ENCODE data around the gene DYNC2LI1. TPM values are rescaled to one million over a fixed set of nuclear protein-coding genes. Genes with fewer than 3 reads are reported as not detected.

The DYNC2LI1 gene
- total and polyA plus RNA-seq, 2 donors (not counting 1 experiment from before 2014, with no cell fraction given) = 3.8 to 11.4 TPM

DNA sequence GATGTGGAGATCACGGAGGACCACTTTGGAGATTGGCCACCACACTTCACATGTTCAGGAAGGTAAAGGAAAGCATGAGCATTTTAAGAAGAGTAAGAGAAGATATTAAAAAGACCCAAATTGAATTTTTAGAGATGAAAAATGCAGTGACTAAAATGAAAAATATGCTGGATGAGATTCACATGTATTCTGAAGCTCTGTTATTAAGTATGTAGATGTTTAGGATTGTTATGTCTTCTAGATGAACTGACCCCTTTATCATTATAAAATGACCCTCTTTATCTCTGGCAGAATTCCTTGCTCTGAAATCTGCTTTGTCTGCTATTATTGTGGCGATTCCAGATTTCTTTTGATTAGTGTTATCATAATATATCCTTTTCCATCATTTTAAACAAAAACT, 36.0 kb upstream of the DYNC2LI1 start:
- no peaks in the 10 kb centered on the region for H3K4me1 Mint-ChIP-seq
- peaks cover 0 to 5% (median 3%) of the 10 kb centered on the region in 4 experiments for H3K27me3 ChIP-seq (replicated peaks in 1 of 4; ENCODE audit: control extremely low read depth in 1 of 4, control insufficient read depth in 3 of 4, insufficient read depth in 4 of 4, low read length in 3 of 4)
- no peak overlapping the region for H3K27ac ChIP-seq (ENCODE audit: low read length in 2 of 2)
- H3K27ac Mint-ChIP-seq = no peak overlapping the region
- no peak overlapping the region for H2AFZ ChIP-seq (ENCODE audit: insufficient read depth, low read depth, low read length, poor library complexity, severe bottlenecking)
- no peak for DNase-seq
- H3K36me3 ChIP-seq (replicated peaks in 1 of 2; ENCODE audit: control extremely low read depth in 1 of 2, control insufficient read depth in 1 of 2, extremely low read depth in 1 of 2, insufficient read depth in 2 of 2, low read length in 1 of 2) = no peaks in the 10 kb centered on the region
- no peak overlapping the region for H3K4me2 ChIP-seq (replicated peaks; ENCODE audit: low read depth, low read length, poor library complexity, severe bottlenecking)
- H3K4me1 ChIP-seq (ENCODE audit: control insufficient read depth in 2 of 2, insufficient read depth in 2 of 2, low read length in 2 of 2) = no peaks in the 10 kb centered on the region
- H3K9ac ChIP-seq (ENCODE audit: low read length) = no peak overlapping the region
- CTCF ChIA-PET = no interaction called here
- intact Hi-C loops (cut with micrococcal nuclease) = no loop called here
- H4K20me1 ChIP-seq (ENCODE audit: control insufficient read depth, insufficient read depth, low read length, poor library complexity, severe bottlenecking) = no peaks in the 10 kb centered on the region
- TF ChIP-seq, protein P1, sequence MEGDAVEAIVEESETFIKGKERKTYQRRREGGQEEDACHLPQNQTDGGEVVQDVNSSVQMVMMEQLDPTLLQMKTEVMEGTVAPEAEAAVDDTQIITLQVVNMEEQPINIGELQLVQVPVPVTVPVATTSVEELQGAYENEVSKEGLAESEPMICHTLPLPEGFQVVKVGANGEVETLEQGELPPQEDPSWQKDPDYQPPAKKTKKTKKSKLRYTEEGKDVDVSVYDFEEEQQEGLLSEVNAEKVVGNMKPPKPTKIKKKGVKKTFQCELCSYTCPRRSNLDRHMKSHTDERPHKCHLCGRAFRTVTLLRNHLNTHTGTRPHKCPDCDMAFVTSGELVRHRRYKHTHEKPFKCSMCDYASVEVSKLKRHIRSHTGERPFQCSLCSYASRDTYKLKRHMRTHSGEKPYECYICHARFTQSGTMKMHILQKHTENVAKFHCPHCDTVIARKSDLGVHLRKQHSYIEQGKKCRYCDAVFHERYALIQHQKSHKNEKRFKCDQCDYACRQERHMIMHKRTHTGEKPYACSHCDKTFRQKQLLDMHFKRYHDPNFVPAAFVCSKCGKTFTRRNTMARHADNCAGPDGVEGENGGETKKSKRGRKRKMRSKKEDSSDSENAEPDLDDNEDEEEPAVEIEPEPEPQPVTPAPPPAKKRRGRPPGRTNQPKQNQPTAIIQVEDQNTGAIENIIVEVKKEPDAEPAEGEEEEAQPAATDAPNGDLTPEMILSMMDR (IDR thresholded peaks at IDR 0.05) = no peak
- TF ChIP-seq EZH2 (IDR thresholded peaks at IDR 0.05; ENCODE audit: borderline replicate concordance, insufficient read depth, low read depth, low read length, poor library complexity, severe bottlenecking) = no peak
- H3K4me3 Mint-ChIP-seq = no peak overlapping the region
- 40% methylated on average over 1 of the region's 2 CpGs for WGBS (ENCODE audit: insufficient coverage)
- H3K9me3 ChIP-seq (ENCODE audit: control extremely low read depth in 1 of 3, control insufficient read depth in 2 of 3, insufficient read depth in 1 of 3, low read length in 2 of 3) = no peaks in the 10 kb centered on the region
- ATAC-seq (ENCODE audit: low read depth) = no peak
- POLR2A ChIA-PET = no interaction called here
- H3K79me2 ChIP-seq (ENCODE audit: control insufficient read depth, insufficient read depth, low read length) = no peaks in the 10 kb centered on the region
- no peak overlapping the region for H3K4me3 ChIP-seq (ENCODE audit: control extremely low read depth in 1 of 5, extremely low read depth in 1 of 5, insufficient read depth in 1 of 5, low read depth in 2 of 5, low read length in 4 of 5)
- H3K9me3 Mint-ChIP-seq (ENCODE audit: insufficient read depth) = no peaks in the 10 kb centered on the region
- peaks cover 27% of the 10 kb centered on the region for H3K27me3 Mint-ChIP-seq

DNA sequence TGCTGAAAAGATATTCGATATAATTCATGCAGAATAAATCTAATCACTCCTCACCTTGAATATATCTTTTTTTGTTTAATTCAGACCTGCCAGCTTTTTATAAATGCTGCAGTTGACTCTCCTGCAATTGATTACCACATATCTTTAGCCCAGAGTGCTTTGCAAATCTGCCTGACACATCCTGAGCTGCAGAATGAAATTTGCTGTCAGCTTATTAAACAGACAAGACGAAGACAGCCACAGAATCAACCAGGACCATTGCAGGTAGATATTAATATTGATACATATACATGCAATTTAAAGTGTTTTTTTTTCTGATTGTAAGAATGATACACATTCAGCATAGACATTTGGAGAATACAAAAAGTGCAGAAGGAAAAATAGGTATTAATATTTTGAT, 35.6 kb upstream of the DYNC2LI1 start:
- no CpG with 5 or more reads among the region's 2 CpGs for WGBS (ENCODE audit: insufficient coverage)
- Histone ChIP-seq H3K27me3 (replicated peaks in 1 of 4; ENCODE audit: control extremely low read depth in 1 of 4, control insufficient read depth in 3 of 4, insufficient read depth in 4 of 4, low read length in 3 of 4) (peaks cover 0 to 5% (median 3%) of the 10 kb centered on the region in 4 experiments), H3K4me3 (ENCODE audit: control extremely low read depth in 1 of 5, extremely low read depth in 1 of 5, insufficient read depth in 1 of 5, low read depth in 2 of 5, low read length in 4 of 5) (no peak overlapping the region), H3K4me2 (replicated peaks; ENCODE audit: low read depth, low read length, poor library complexity, severe bottlenecking) (no peak overlapping the region), H2AFZ (ENCODE audit: insufficient read depth, low read depth, low read length, poor library complexity, severe bottlenecking) (no peak overlapping the region), H3K79me2 (ENCODE audit: control insufficient read depth, insufficient read depth, low read length) (no peaks in the 10 kb centered on the region), H3K9ac (ENCODE audit: low read length) (no peak overlapping the region), H3K4me1 (ENCODE audit: control insufficient read depth in 2 of 2, insufficient read depth in 2 of 2, low read length in 2 of 2) (no peaks in the 10 kb centered on the region), H3K27ac (ENCODE audit: low read length in 2 of 2) (no peak overlapping the region), H4K20me1 (ENCODE audit: control insufficient read depth, insufficient read depth, low read length, poor library complexity, severe bottlenecking) (no peaks in the 10 kb centered on the region), H3K9me3 (ENCODE audit: control extremely low read depth in 1 of 3, control insufficient read depth in 2 of 3, insufficient read depth in 1 of 3, low read length in 2 of 3) (no peaks in the 10 kb centered on the region), H3K36me3 (replicated peaks in 1 of 2; ENCODE audit: control extremely low read depth in 1 of 2, control insufficient read depth in 1 of 2, extremely low read depth in 1 of 2, insufficient read depth in 2 of 2, low read length in 1 of 2) (no peaks in the 10 kb centered on the region)
- TF ChIP-seq EZH2 (IDR thresholded peaks at IDR 0.05; ENCODE audit: borderline replicate concordance, insufficient read depth, low read depth, low read length, poor library complexity, severe bottlenecking) = no peak
- TF ChIP-seq, protein P1 (IDR thresholded peaks at IDR 0.05) = no peak
- DNase-seq = no peak
- H3K4me1 Mint-ChIP-seq = no peaks in the 10 kb centered on the region
- ChIA-PET CTCF (no interaction called here), POLR2A (no interaction called here)
- no peak overlapping the region for H3K27ac Mint-ChIP-seq
- ATAC-seq (ENCODE audit: low read depth) = no peak
- peaks cover 25% of the 10 kb centered on the region for H3K27me3 Mint-ChIP-seq
- H3K4me3 Mint-ChIP-seq = no peak overlapping the region
- intact Hi-C loops (cut with micrococcal nuclease) = no loop called here
- H3K9me3 Mint-ChIP-seq (ENCODE audit: insufficient read depth) = no peaks in the 10 kb centered on the region

Measured in B cell (primary cell).